ENCODE measurements around the gene SUMF1. TPM values are rescaled to one million over a fixed set of nuclear protein-coding genes. Genes with fewer than 3 reads are reported as not detected.
"Not testable (repeated sequence)": the region's sequence is repeated elsewhere in the genome, so short reads cannot be mapped to it uniquely, and the experiment has no call there.

SUMF1 gene
- total RNA-seq, 2 donors from 2014 or later = 5.0 to 7.2 TPM

- Mint-ChIP-seq H3K36me3 (ENCODE audit: insufficient read depth in 2 of 2) (no peaks in the 10 kb centered on the region), H3K4me3 (peak overlapping the region; percentile 96), H3K27ac (peak overlapping the region; percentile 89), H3K9me3 (no peaks in the 10 kb centered on the region), H3K27me3 (ENCODE audit: low read depth) (peaks cover 1% of the 10 kb centered on the region), H3K4me1 (ENCODE audit: low read depth) (peaks cover 30% of the 10 kb centered on the region)
- ATAC-seq (replicated peaks in 1 of 2) (no peak), DNase-seq (no peak)
Measured at GRCh38 chr3:4467522-4467867, 426 bp upstream of the SUMF1 start.

- DNase-seq (no peak), ATAC-seq (replicated peaks in 1 of 2) (no peak)
- H3K4me3 Mint-ChIP-seq = peak overlapping the region in 1 of 2 donors; percentile 96
- H3K9me3 Mint-ChIP-seq = no peaks in the 10 kb centered on the region
- no peaks in the 10 kb centered on the region for H3K36me3 Mint-ChIP-seq (ENCODE audit: insufficient read depth in 2 of 2)
- H3K27me3 Mint-ChIP-seq (ENCODE audit: low read depth) = no peaks in the 10 kb centered on the region
- peaks cover 39% of the 10 kb centered on the region for H3K4me1 Mint-ChIP-seq (ENCODE audit: low read depth)
- peak overlapping the region; percentile 51 for H3K27ac Mint-ChIP-seq
Measured at GRCh38 chr3:4464576-4464975, 2.5 kb downstream of the SUMF1 start.

- H3K9me3 Mint-ChIP-seq = no peaks in the 10 kb centered on the region
Measured at GRCh38 chr3:4462369-4463040, 4.6 kb downstream of the SUMF1 start.

GRCh38 chr3:4461468-4462090 is 5.5 kb downstream of the SUMF1 start:
- Mint-ChIP-seq H3K27ac (peak overlapping the region; percentile 55), H3K9me3 (no peaks in the 10 kb centered on the region), H3K4me3 (no peak overlapping the region), H3K4me1 (ENCODE audit: low read depth) (peaks cover 34% of the 10 kb centered on the region), H3K36me3 (ENCODE audit: insufficient read depth in 2 of 2) (no peaks in the 10 kb centered on the region), H3K27me3 (ENCODE audit: low read depth) (no peaks in the 10 kb centered on the region)
- DNase-seq = no peak
- peak; percentile 23 to 40 for ATAC-seq (replicated peaks in 1 of 2)

More at GRCh38 chr3:4462369-4463040, 4.6 kb downstream of the SUMF1 start:
- ATAC-seq (replicated peaks in 1 of 2) = no peak
- peaks cover 38% of the 10 kb centered on the region for H3K4me1 Mint-ChIP-seq (ENCODE audit: low read depth)
- DNase-seq = no peak
- H3K27ac Mint-ChIP-seq = no peak overlapping the region
- H3K27me3 Mint-ChIP-seq (ENCODE audit: low read depth) = no peaks in the 10 kb centered on the region
- H3K4me3 Mint-ChIP-seq = no peak overlapping the region
- H3K36me3 Mint-ChIP-seq (ENCODE audit: insufficient read depth in 2 of 2) = no peaks in the 10 kb centered on the region

GRCh38 chr3:4460334-4460733 is 6.7 kb downstream of the SUMF1 start:
- Mint-ChIP-seq H3K27ac (no peak overlapping the region), H3K4me1 (ENCODE audit: low read depth) (peaks cover 22% of the 10 kb centered on the region), H3K36me3 (ENCODE audit: insufficient read depth in 2 of 2) (no peaks in the 10 kb centered on the region), H3K9me3 (no peaks in the 10 kb centered on the region), H3K4me3 (no peak overlapping the region), H3K27me3 (ENCODE audit: low read depth) (no peaks in the 10 kb centered on the region)
- ATAC-seq (replicated peaks in 1 of 2) (no peak), DNase-seq (no peak)

GRCh38 chr3:4458961-4459360 is 8.1 kb downstream of the SUMF1 start:
- Mint-ChIP-seq H3K4me1 (ENCODE audit: low read depth) (peaks cover 14% of the 10 kb centered on the region), H3K4me3 (no peak overlapping the region), H3K27ac (no peak overlapping the region), H3K9me3 (no peaks in the 10 kb centered on the region), H3K27me3 (ENCODE audit: low read depth) (no peaks in the 10 kb centered on the region), H3K36me3 (ENCODE audit: insufficient read depth in 2 of 2) (no peaks in the 10 kb centered on the region)
- no peak for DNase-seq
- ATAC-seq (replicated peaks in 1 of 2) = no peak

- H3K4me3 Mint-ChIP-seq; H3K36me3 Mint-ChIP-seq (ENCODE audit: insufficient read depth in 2 of 2); DNase-seq; H3K4me1 Mint-ChIP-seq (ENCODE audit: low read depth); H3K9me3 Mint-ChIP-seq; ATAC-seq (replicated peaks in 1 of 2); H3K27me3 Mint-ChIP-seq (ENCODE audit: low read depth); H3K27ac Mint-ChIP-seq: not testable (repeated sequence)
Measured at GRCh38 chr3:4456780-4457179, 10.3 kb downstream of the SUMF1 start.

GRCh38 chr3:4454142-4454541 is 12.9 kb downstream of the SUMF1 start:
- Mint-ChIP-seq H3K36me3 (ENCODE audit: insufficient read depth in 2 of 2) (no peaks in the 10 kb centered on the region), H3K4me1 (ENCODE audit: low read depth) (no peaks in the 10 kb centered on the region), H3K9me3 (no peaks in the 10 kb centered on the region)

GRCh38 chr3:4449043-4449805 is 17.8 kb downstream of the SUMF1 start:
- no peak overlapping the region for H3K4me3 Mint-ChIP-seq
- H3K27ac Mint-ChIP-seq = no peak overlapping the region
- no peaks in the 10 kb centered on the region for H3K9me3 Mint-ChIP-seq
- H3K4me1 Mint-ChIP-seq (ENCODE audit: low read depth) = peaks cover 6% of the 10 kb centered on the region
- H3K36me3 Mint-ChIP-seq (ENCODE audit: insufficient read depth in 2 of 2) = peaks cover 0 to 2% of the 10 kb centered on the region in 2 donors
- DNase-seq (no peak), ATAC-seq (replicated peaks in 1 of 2) (no peak)
- H3K27me3 Mint-ChIP-seq (ENCODE audit: low read depth) = no peaks in the 10 kb centered on the region

More at GRCh38 chr3:4454142-4454541, 12.9 kb downstream of the SUMF1 start:
- Mint-ChIP-seq H3K27me3 (ENCODE audit: low read depth) (no peaks in the 10 kb centered on the region), H3K4me3 (no peak overlapping the region), H3K27ac (no peak overlapping the region)
- ATAC-seq (replicated peaks in 1 of 2) (no peak), DNase-seq (no peak)

GRCh38 chr3:4448187-4448586 is 18.9 kb downstream of the SUMF1 start:
- DNase-seq (no peak), ATAC-seq (replicated peaks in 1 of 2) (no peak)
- Mint-ChIP-seq H3K4me1 (ENCODE audit: low read depth) (peaks cover 6% of the 10 kb centered on the region), H3K27ac (no peak overlapping the region), H3K4me3 (no peak overlapping the region), H3K27me3 (ENCODE audit: low read depth) (no peaks in the 10 kb centered on the region), H3K9me3 (no peaks in the 10 kb centered on the region), H3K36me3 (ENCODE audit: insufficient read depth in 2 of 2) (peaks cover 0 to 2% of the 10 kb centered on the region in 2 donors)

- ATAC-seq (replicated peaks in 1 of 2) (peak in 1 of 2 donors; percentile 21), DNase-seq (no peak)
- Mint-ChIP-seq H3K9me3 (no peaks in the 10 kb centered on the region), H3K27ac (no peak overlapping the region), H3K27me3 (ENCODE audit: low read depth) (no peaks in the 10 kb centered on the region), H3K36me3 (ENCODE audit: insufficient read depth in 2 of 2) (peaks cover 2% of the 10 kb centered on the region in 2 donors), H3K4me3 (no peak overlapping the region), H3K4me1 (ENCODE audit: low read depth) (peaks cover 6% of the 10 kb centered on the region)
Measured at GRCh38 chr3:4447295-4447999, 19.6 kb downstream of the SUMF1 start.

- H3K4me3 Mint-ChIP-seq = no peak overlapping the region
- H3K27ac Mint-ChIP-seq = no peak overlapping the region
- no peaks in the 10 kb centered on the region for H3K27me3 Mint-ChIP-seq (ENCODE audit: low read depth)
- H3K9me3 Mint-ChIP-seq = no peaks in the 10 kb centered on the region
- no peak for ATAC-seq (replicated peaks in 1 of 2)
- DNase-seq = no peak
- no peaks in the 10 kb centered on the region for H3K4me1 Mint-ChIP-seq (ENCODE audit: low read depth)
- H3K36me3 Mint-ChIP-seq (ENCODE audit: insufficient read depth in 2 of 2) = peaks cover 3 to 4% of the 10 kb centered on the region in 2 donors
Measured at GRCh38 chr3:4440951-4441350, 26.1 kb downstream of the SUMF1 start.

- Mint-ChIP-seq H3K27ac (no peak overlapping the region), H3K9me3 (no peaks in the 10 kb centered on the region), H3K36me3 (ENCODE audit: insufficient read depth in 2 of 2) (peaks cover 2 to 6% of the 10 kb centered on the region in 2 donors), H3K4me1 (ENCODE audit: low read depth) (no peaks in the 10 kb centered on the region), H3K4me3 (no peak overlapping the region), H3K27me3 (ENCODE audit: low read depth) (no peaks in the 10 kb centered on the region)
- ATAC-seq (replicated peaks in 1 of 2) (no peak), DNase-seq (no peak)
Measured at GRCh38 chr3:4438296-4438695, 28.8 kb downstream of the SUMF1 start.
